Stimulated activated CD4-positive, alpha-beta T cell treated with anti-CD3 and anti-CD28 coated beads, Interleukin-4, amount 100 ng/mL, for 4 hours (primary cell): Measurements from ENCODE around the gene DPCD.
A peak's percentile ranks its signal among the peaks of the same experiment; 100 is the strongest.
"Not testable (repeated sequence)": the region's sequence is repeated elsewhere in the genome, so short reads cannot be mapped to it uniquely, and the experiment has no call there.

Experiments used
- DNase-seq, 2 experiments: peaks; one replicate each; pipeline ENCODE4 v3.0.0-alpha.2; 2020

The DPCD gene

DNA sequence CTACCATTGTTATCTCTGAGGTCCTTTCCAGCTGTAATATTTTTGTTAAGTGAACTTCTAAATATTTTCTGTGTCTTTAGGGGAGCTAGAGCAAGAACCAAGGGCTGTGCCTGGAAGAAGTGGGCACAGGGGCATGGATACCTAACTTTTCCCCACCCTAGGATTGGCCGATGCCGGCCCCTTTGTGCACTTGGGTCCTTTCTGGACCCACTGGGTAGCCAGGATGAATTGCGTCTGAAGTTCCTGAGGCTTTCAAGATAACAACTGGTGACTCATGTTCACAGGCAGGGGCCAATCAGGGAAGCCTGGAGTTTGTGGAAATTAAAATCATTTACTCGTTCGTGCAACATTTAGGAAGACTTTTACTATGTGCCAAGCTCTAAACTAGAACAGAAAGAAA lies 758 bp downstream of the DPCD start:
- DNase-seq, result no peak

DNA sequence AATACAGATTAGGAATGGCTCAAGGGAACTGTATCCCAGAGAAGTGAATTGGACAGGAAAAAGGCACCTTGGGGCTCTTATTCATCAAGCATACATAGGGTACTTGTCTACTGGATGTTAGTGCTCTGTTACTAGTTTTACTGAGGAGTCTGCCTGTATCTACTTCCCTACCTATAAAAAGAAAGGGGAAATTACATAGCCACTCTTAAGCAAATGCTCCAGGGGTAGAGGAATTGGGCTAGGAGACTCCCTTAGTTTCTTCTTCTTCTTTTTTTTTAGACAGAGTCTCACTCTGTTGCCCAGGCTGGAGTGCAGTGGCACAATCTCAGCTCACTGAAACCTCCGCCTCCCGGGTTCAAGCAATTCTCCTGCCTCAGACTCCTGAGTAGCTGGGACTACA lies 5.2 kb downstream of the DPCD start:
- DNase-seq, result not testable (repeated sequence)

GRCh38 chr10:101595591-101596433 lies 7.7 kb downstream of the DPCD start:
- no peak for DNase-seq

- DNase-seq, result no peak
These were observed 9.2 kb downstream of the DPCD start for GRCh38 chr10:101597091-101597900.

- no peak for DNase-seq
These were observed 13.4 kb downstream of the DPCD start for GRCh38 chr10:101601541-101601940.

DNA sequence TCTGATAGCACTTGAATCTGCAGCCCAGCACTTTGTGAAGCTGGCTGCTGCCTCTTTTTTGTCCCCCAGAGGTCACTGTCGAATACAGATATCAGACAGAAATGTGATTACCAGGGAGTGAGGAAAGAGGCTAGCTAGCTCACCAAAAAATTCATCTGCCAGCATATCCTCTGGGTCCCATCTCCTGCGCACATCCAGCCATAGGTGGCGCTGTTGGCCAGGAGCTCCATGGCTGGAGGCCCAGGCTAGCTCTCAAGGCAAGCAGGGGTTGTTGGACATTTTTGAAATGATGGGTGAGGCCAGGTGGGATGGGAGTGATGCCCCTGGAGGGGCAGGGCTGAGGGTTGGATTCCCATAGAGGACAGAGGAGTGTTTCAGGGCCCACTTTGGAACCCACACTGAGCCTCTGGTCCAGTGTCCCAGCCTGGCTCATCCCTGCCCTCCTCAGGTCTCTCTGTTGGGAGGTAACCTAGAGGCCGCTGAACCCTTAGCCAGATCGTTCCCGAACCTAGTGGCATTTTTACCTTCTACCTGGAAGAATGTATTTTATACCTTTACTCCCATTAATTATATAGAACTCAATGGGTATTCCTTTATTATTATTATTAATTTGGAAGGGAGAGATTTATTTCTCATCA lies 14.8 kb downstream of the DPCD start:
- peak; percentile 43 to 63 for DNase-seq

- DNase-seq, result no peak
These were observed 19.0 kb downstream of the DPCD start for GRCh38 chr10:101607124-101607523.

DNA sequence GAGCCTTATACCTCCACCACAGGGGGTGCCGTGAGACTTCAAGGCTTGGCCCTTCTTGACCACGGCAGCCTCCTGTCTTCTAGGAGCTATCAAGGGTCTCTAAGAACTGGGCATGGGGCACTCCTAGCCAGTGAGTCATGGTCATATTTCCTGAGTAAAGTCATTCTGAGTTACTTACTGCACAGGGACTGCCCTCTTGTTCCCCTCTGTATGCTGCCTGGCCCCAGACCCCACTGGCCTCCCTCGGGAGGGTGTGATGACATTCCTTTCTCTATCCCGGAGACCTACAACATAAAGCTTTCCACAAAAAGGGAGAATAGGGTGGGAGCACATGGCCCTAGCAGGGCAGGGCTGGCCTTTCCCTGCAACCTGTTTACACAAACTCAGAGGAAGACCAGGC lies 21.4 kb downstream of the DPCD start:
- no peak for DNase-seq

GRCh38 chr10:101611096-101611905 lies 23.2 kb downstream of the DPCD start:
- DNase-seq, result no peak

DNA sequence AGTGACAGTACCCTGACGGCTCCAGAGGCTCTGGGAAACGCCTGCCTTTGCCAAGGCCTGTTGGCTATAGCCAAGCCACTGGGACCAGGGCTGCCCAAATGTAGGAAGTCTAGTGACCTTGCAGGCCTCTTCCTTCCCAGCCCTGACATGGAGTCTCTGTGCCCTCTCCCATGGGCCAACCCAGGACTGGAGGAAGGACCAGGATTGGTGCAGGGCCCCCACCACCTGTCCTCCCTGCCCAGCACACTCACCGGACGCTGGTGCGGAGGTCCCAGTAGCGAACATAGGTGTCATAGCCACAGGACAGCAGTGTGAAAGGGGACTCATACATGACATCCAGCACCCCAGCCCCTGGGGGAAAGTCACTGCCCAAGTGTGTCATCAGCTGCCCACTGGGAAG lies 24.0 kb downstream of the DPCD start:
- DNase-seq, result no peak

DNA sequence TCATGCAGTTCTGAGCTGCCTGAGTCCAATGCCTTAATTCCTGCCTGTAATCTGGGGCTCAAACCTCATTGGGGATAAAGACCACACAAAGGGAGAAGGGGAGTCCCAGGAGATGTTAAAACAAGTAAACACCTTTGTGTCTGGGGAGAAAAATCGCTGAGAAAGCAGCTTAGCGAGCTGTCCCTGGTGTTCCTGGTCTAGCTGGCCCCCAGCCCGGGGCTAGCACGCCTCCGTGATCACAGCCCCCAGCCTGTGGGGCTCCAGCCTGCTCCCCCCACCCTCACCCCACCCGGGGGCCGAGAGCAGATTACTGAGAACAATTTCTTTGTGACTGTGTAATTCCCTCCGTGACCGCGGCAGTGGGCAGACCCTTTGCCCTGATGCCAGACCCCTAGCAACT lies 24.8 kb downstream of the DPCD start:
- DNase-seq, result no peak

- DNase-seq, result no peak
These were observed 25.5 kb downstream of the DPCD start for GRCh38 chr10:101613646-101614045.

DNA sequence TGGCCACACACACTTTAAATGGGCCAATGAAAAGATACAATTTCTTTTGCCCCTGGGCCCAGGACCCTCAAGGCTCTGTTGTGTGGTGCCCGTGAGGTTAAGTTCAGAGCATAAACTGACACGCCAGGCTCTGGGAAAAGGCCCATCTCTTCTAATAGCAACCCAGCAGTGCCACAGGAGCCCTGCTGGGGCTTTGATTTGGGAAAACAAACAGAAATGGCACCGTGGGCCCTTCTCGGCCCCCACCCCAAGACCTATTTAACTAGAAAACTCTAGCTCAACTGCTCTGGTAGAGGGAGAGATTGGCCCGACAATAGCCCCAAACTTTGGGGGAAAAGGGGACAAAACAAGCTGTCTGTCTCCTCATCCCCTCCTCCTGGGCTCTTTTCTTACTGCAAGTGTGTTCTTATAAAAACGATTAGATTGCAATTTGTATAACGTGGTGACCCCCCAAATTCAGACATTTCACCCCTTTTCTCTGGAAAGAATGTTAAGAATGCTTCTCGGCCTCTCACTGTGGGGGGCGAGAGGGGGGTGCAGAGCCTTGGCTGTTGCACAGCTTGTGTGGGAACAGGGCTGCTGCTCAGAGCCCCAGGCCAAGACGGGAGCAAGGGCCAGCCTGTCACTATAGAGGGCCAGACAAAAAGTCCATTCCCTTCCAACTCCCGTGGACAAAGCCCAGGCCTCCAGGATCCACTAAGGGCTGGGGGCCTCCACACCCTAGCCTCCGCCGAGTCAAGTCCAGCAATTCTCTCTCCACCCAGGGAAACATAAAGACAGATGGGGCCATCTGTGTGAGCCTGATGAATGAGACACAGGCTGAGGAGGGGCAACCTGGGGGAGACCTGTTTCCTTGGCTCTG lies 26.8 kb downstream of the DPCD start:
- no peak for DNase-seq

- DNase-seq, result no peak
These were observed 27.5 kb downstream of the DPCD start for GRCh38 chr10:101615525-101616116.

DNA sequence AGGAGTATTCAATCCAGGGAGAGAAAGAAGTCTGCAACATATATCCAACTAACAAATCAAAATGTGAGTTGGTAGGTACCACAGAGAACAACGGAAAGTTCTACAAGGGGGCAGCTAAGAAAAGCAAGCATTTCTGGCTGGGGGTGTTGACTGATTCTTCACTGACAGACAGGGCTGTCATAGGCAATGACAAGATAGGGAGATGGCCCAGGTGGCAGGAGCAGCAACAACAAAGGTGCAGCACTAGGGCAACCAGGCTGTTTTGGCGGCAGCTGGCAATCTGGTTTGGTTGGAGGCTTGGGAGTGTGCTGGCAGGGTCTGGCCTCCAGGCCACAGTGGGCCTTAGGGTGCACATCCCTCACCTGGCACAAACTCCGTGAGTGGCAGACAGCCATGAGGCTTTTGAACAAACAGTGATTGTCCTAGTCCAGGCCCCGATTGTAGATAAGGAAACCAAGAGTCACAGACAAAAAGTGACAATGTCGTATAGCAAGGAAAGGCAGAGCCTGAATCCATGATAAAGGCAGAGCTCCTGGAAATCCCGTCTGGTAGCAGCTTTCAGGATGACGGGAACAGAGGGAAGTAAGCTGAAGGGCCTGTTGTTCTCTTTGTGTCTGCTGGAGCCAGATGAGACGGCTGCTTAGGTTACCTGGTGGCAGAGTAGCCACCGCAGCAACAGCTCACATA lies 28.4 kb downstream of the DPCD start:
- DNase-seq, result no peak

DNA sequence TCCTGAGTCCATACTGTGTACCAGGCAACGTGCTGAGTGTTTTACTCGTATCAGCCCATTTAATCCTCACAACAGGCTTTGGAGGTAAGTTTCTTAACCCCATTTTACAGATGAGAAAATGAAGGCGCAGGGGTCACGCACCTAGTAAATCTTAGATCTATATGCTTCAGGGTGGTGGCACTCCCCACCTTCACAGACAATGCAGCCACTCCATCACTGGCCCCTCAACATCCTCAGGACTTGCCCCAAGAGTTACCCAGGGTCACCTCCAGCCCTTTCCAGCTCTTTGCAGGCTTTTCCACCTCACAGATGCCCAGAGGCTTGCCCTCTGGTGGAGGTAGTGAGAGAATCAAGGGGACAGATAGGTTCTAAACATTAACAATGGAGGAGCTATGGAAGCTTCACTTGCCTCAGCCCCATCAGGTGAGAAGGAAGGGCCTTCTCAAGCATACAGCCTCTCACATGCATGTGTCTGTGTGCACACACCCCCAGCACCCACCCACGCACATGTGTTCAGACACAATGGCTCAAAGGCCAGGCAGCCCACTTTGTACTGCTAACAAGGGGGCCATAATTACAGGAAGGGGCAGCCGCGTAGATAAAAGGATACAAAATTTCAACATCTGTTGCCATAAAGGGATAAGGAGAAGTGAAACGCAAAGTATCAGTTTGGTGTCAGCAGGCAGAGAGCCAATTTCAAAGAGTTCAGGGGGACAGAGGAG lies 29.1 kb downstream of the DPCD start:
- no peak for DNase-seq

- DNase-seq, result no peak
These were observed 29.9 kb downstream of the DPCD start for GRCh38 chr10:101617824-101618568.

DNA sequence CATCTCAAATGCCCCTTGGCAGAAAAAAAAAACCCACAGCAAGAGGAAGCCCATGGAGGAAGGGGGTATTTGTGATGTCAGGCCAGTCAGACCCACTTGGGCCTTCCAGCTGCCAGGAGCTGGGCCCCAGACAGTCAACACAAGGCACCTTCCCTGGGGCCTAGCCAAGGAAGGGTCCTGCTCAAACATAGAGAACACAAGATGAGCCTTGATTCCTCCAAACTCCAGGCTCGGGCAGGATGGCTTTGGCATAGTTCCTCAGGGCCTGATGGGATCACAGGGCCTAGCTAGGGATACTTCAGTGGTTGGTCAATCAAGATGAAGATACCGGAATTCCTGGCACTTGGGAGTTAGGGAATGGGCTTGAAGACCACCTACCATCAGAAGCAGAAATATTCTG lies 30.8 kb downstream of the DPCD start:
- DNase-seq, result no peak

GRCh38 chr10:101619983-101620382 lies 31.9 kb downstream of the DPCD start:
- DNase-seq, result no peak
